GM03348 (cell line): ENCODE results near the gene LGR4.

Experiments used
- DNase-seq: peaks from one replicate; pipeline ENCODE4 v3.0.0; 2012; ENCODE audit warnings: low spot score

LGR4 gene

GRCh38 chr11:27485930-27486773 is 13.6 kb upstream of the LGR4 start:
- peak; percentile 61 for DNase-seq

GRCh38 chr11:27482793-27483192 is 10.2 kb upstream of the LGR4 start:
- no peak for DNase-seq

- DNase-seq = no peak
Observed at GRCh38 chr11:27481992-27482391, 9.4 kb upstream of the LGR4 start.

- no peak for DNase-seq
Observed at GRCh38 chr11:27477831-27478230, 5.2 kb upstream of the LGR4 start.

GRCh38 chr11:27477243-27477642 is 4.7 kb upstream of the LGR4 start:
- DNase-seq = no peak

GRCh38 chr11:27475622-27476021 is 3.0 kb upstream of the LGR4 start:
- DNase-seq = no peak

- no peak for DNase-seq
Observed at GRCh38 chr11:27473017-27473406, 422 bp upstream of the LGR4 start.

- peak; percentile 59 for DNase-seq
Observed at GRCh38 chr11:27471589-27472397, 797 bp downstream of the LGR4 start.

- DNase-seq = no peak
Observed at GRCh38 chr11:27470826-27471588, 1.6 kb downstream of the LGR4 start.

GRCh38 chr11:27470166-27470565 is 2.4 kb downstream of the LGR4 start:
- no peak for DNase-seq

- no peak for DNase-seq
Observed at GRCh38 chr11:27468995-27469695, 3.4 kb downstream of the LGR4 start.

- DNase-seq = peak; percentile 58
Observed at GRCh38 chr11:27468209-27468994, 4.2 kb downstream of the LGR4 start.

GRCh38 chr11:27467181-27467913 is 5.2 kb downstream of the LGR4 start:
- DNase-seq = no peak

- DNase-seq = no peak
Observed at GRCh38 chr11:27466363-27466762, 6.2 kb downstream of the LGR4 start.

GRCh38 chr11:27465629-27466028 is 7.0 kb downstream of the LGR4 start:
- no peak for DNase-seq

- no peak for DNase-seq
Observed at GRCh38 chr11:27464909-27465308, 7.7 kb downstream of the LGR4 start.

- peak; percentile 28 for DNase-seq
Observed at GRCh38 chr11:27464289-27464696, 8.3 kb downstream of the LGR4 start.

- no peak for DNase-seq
Observed at GRCh38 chr11:27462543-27462942, 10.0 kb downstream of the LGR4 start.

GRCh38 chr11:27460158-27460978 is 12.2 kb downstream of the LGR4 start:
- DNase-seq = no peak
